ENCODE results near the gene LRRC8E. TPM values are rescaled to one million over a fixed set of nuclear protein-coding genes. Genes with fewer than 3 reads are reported as not detected.

The LRRC8E gene
- total and polyA plus RNA-seq, 9 donors, result 0.13 to 0.82 (median 0.30) TPM; not detected in 1

DNA sequence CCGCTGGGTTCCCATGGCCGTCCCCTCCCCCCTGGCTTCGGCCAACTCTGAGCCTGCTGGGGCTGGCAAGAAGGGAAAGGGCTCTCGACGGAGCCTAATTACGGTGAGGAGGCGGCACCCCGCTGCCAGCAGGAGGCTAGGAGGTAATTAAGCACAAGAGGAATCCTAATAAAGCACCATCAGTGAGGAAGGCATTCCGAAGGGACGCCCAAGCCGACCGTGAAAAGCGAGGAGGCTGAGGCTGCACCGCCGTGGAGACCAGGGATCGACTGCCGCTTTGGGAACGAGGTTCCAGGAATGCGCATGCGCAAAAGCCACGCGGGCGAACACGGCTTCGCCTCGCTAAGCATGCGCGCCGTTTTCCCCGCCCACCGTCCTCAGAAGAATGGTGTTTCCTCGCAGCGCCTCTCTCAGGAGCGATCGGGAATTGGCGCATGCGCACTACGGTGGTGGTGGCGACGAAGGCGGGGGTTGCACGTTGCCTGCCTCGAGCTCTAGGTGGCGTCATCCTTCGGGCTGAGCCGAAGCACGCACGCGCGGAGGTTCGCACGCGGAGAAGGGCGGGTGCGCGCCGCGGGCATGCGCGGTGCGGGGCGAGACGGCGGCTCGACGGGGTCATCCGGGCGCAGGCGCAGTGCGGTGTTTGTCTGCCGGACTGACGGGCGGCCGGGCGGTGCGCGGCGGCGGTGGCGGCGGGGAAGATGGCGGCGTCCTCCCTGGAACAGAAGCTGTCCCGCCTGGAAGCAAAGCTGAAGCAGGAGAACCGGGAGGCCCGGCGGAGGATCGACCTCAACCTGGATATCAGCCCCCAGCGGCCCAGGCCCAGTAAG is 15.1 kb downstream of the LRRC8E start, which contains the start of gene MAP2K7:
Gene MAP2K7, plus strand, starts transcription at position 634 of the 830 bp plus-strand sequence. Its CDS starts 68 bp downstream, at position 702.
- Histone ChIP-seq H3K36me3 (ENCODE audit: control insufficient read depth, insufficient read depth, low read length) (peaks cover 15% of the 10 kb centered on the region), H3K9me3 (replicated peaks; ENCODE audit: control insufficient read depth, low read depth, low read length) (no peaks in the 10 kb centered on the region), H3K27ac (ENCODE audit: low read length) (peak within 1 kb of the TSS; percentile 94), H3K4me3 (ENCODE audit: low read length) (peak within 1 kb of the TSS; percentile 84), H3K27me3 (ENCODE audit: control insufficient read depth, insufficient read depth, low read length) (no peaks in the 10 kb centered on the region), H3K4me1 (ENCODE audit: control insufficient read depth, insufficient read depth, low read length) (peaks cover 40% of the 10 kb centered on the region)
- under 1% methylated on average over 88 of the region's 89 CpGs for WGBS (ENCODE audit: insufficient coverage)
- peak; percentile 100 for DNase-seq

GRCh38 chr19:7904074-7905020 is 16.0 kb downstream of the LRRC8E start:
- 14% methylated on average over 44 of the region's 68 CpGs for WGBS (ENCODE audit: insufficient coverage)
- H3K4me3 ChIP-seq (ENCODE audit: low read length), result peak overlapping the region; percentile 84
- H3K36me3 ChIP-seq (ENCODE audit: control insufficient read depth, insufficient read depth, low read length), result peaks cover 21% of the 10 kb centered on the region
- H3K27me3 ChIP-seq (ENCODE audit: control insufficient read depth, insufficient read depth, low read length), result no peaks in the 10 kb centered on the region
- H3K9me3 ChIP-seq (replicated peaks; ENCODE audit: control insufficient read depth, low read depth, low read length), result no peaks in the 10 kb centered on the region
- H3K27ac ChIP-seq (ENCODE audit: low read length), result peak overlapping the region; percentile 89
- DNase-seq, result peak; percentile 68
- H3K4me1 ChIP-seq (ENCODE audit: control insufficient read depth, insufficient read depth, low read length), result peaks cover 40% of the 10 kb centered on the region

DNA sequence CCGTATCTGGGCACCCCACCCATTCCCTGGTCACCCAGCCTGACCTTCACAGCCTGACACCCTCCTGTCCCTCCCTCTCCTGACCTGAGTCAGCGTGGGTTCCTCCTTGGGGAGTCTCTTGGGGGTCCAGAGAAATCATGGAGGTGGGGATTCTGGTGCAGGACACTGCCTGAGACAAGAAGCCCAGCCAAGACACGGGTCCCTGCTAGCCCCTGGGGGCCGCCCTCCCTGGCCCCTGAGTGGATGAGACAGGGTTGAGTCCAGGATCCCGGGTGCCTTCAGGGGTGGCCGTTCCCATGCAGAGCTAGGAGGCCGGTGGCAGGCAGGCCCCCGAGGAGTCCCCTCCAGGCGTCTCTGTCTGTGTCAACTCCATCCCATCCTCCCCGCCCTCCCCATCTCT is 17.0 kb downstream of the LRRC8E start:
- Histone ChIP-seq H3K36me3 (ENCODE audit: control insufficient read depth, insufficient read depth, low read length) (peaks cover 26% of the 10 kb centered on the region), H3K9me3 (replicated peaks; ENCODE audit: control insufficient read depth, low read depth, low read length) (no peaks in the 10 kb centered on the region), H3K27me3 (ENCODE audit: control insufficient read depth, insufficient read depth, low read length) (no peaks in the 10 kb centered on the region), H3K4me3 (ENCODE audit: low read length) (no peak overlapping the region), H3K27ac (ENCODE audit: low read length) (no peak overlapping the region), H3K4me1 (ENCODE audit: control insufficient read depth, insufficient read depth, low read length) (peaks cover 40% of the 10 kb centered on the region)
- DNase-seq, result peak; percentile 33
- WGBS (ENCODE audit: insufficient coverage), result 75% methylated on average over 6 of the region's 10 CpGs

GRCh38 chr19:7905859-7906258 is 17.5 kb downstream of the LRRC8E start:
- Histone ChIP-seq H3K9me3 (replicated peaks; ENCODE audit: control insufficient read depth, low read depth, low read length) (no peaks in the 10 kb centered on the region), H3K36me3 (ENCODE audit: control insufficient read depth, insufficient read depth, low read length) (peaks cover 32% of the 10 kb centered on the region), H3K4me3 (ENCODE audit: low read length) (no peak overlapping the region), H3K27me3 (ENCODE audit: control insufficient read depth, insufficient read depth, low read length) (no peaks in the 10 kb centered on the region), H3K4me1 (ENCODE audit: control insufficient read depth, insufficient read depth, low read length) (peaks cover 34% of the 10 kb centered on the region), H3K27ac (ENCODE audit: low read length) (no peak overlapping the region)
- DNase-seq, result no peak
- WGBS (ENCODE audit: insufficient coverage), result 100% methylated on average over 5 of the region's 10 CpGs

DNA sequence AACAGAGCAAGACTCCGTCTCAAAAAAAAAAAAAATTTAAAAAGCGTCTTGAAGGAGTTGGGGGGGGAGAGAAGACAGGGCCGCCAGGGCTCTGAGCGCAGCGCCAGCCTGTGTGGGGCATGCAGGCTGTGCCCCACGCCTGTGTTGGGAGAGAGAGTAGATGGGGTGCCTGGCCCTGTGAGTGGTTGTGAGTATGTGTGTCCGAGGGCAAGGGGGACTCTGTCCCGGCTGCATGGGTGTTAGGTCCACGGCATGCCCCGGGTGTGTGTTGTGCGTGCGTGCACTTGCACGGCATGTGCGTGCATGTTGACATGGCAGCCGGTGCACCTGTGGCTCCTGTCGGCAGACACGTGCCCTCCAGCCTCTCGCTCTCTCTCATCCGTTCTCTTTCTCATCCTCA is 18.8 kb downstream of the LRRC8E start:
- 88% methylated on average over 19 of the region's 19 CpGs for WGBS (ENCODE audit: insufficient coverage)

GRCh38 chr19:7907544-7907943 is 19.2 kb downstream of the LRRC8E start:
- no peak overlapping the region for H3K27ac ChIP-seq (ENCODE audit: low read length)

More for the DNA sequence above, 18.8 kb downstream of the LRRC8E start:
- H3K4me3 ChIP-seq (ENCODE audit: low read length), result no peak overlapping the region
- DNase-seq, result peak; percentile 7
- no peak overlapping the region for H3K27ac ChIP-seq (ENCODE audit: low read length)
- H3K4me1 ChIP-seq (ENCODE audit: control insufficient read depth, insufficient read depth, low read length), result peaks cover 28% of the 10 kb centered on the region
- H3K36me3 ChIP-seq (ENCODE audit: control insufficient read depth, insufficient read depth, low read length), result peaks cover 45% of the 10 kb centered on the region
- no peaks in the 10 kb centered on the region for H3K27me3 ChIP-seq (ENCODE audit: control insufficient read depth, insufficient read depth, low read length)
- no peaks in the 10 kb centered on the region for H3K9me3 ChIP-seq (replicated peaks; ENCODE audit: control insufficient read depth, low read depth, low read length)

GRCh38 chr19:7908078-7908699 is 19.9 kb downstream of the LRRC8E start:
- peak; percentile 10 for DNase-seq
- Histone ChIP-seq H3K27ac (ENCODE audit: low read length) (no peak overlapping the region), H3K36me3 (ENCODE audit: control insufficient read depth, insufficient read depth, low read length) (peaks cover 50% of the 10 kb centered on the region), H3K4me1 (ENCODE audit: control insufficient read depth, insufficient read depth, low read length) (peaks cover 20% of the 10 kb centered on the region), H3K9me3 (replicated peaks; ENCODE audit: control insufficient read depth, low read depth, low read length) (no peaks in the 10 kb centered on the region), H3K4me3 (ENCODE audit: low read length) (no peak overlapping the region), H3K27me3 (ENCODE audit: control insufficient read depth, insufficient read depth, low read length) (peaks cover 3% of the 10 kb centered on the region)
- WGBS (ENCODE audit: insufficient coverage), result 53% methylated on average over 12 of the region's 14 CpGs

More at GRCh38 chr19:7907544-7907943, 19.2 kb downstream of the LRRC8E start:
- H3K27me3 ChIP-seq (ENCODE audit: control insufficient read depth, insufficient read depth, low read length), result peaks cover under 1% of the 10 kb centered on the region
- H3K4me1 ChIP-seq (ENCODE audit: control insufficient read depth, insufficient read depth, low read length), result peaks cover 26% of the 10 kb centered on the region
- 78% methylated on average over 6 of the region's 11 CpGs for WGBS (ENCODE audit: insufficient coverage)
- H3K4me3 ChIP-seq (ENCODE audit: low read length), result no peak overlapping the region
- H3K9me3 ChIP-seq (replicated peaks; ENCODE audit: control insufficient read depth, low read depth, low read length), result no peaks in the 10 kb centered on the region
- peak; percentile 3 for DNase-seq
- peaks cover 47% of the 10 kb centered on the region for H3K36me3 ChIP-seq (ENCODE audit: control insufficient read depth, insufficient read depth, low read length)

DNA sequence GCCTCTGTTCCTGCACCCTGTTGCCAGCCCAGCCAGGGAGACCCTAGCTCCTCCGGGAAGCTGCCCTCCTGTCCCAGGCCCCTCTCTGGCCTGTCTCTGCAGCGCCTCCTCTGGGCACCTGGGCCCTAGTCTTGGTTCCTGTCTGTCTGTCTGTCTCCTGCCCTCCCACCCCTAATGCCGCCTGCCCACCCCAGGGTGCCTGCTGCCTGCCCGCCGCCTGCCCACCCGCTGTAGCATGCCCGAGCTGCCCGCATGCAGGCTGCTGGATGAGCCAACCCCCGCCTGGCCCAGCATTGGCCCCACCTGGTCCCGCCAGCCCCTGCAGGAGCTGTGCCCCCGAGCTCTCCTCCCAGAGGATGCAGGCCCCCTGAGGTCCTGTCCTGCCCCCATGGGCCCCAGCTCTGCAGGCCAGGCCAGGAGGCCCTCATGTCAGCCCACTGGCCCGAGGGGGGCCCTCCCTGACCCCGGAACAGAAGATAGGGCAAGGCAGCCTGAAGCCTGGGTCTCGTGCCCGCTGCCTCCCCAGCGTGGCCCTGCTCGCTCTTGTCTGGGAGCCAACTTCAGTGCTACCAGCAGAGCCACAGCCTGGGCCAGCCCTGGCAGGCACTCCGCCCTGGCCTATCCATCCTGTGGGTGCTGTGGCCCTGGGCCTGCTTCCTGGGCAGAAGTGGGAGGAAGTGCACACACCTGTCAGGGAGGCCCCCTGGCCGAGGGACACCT is 20.6 kb downstream of the LRRC8E start:
- WGBS (ENCODE audit: insufficient coverage), result 79% methylated on average over 11 of the region's 19 CpGs
- H3K4me1 ChIP-seq (ENCODE audit: control insufficient read depth, insufficient read depth, low read length), result peaks cover 20% of the 10 kb centered on the region
- H3K4me3 ChIP-seq (ENCODE audit: low read length), result no peak overlapping the region
- H3K36me3 ChIP-seq (ENCODE audit: control insufficient read depth, insufficient read depth, low read length), result peaks cover 54% of the 10 kb centered on the region
- peak; percentile 6 for DNase-seq
- H3K9me3 ChIP-seq (replicated peaks; ENCODE audit: control insufficient read depth, low read depth, low read length), result no peaks in the 10 kb centered on the region
- H3K27me3 ChIP-seq (ENCODE audit: control insufficient read depth, insufficient read depth, low read length), result peaks cover 5% of the 10 kb centered on the region
- H3K27ac ChIP-seq (ENCODE audit: low read length), result no peak overlapping the region

GRCh38 chr19:7909471-7910067 is 21.3 kb downstream of the LRRC8E start:
- Histone ChIP-seq H3K27ac (ENCODE audit: low read length) (no peak overlapping the region), H3K36me3 (ENCODE audit: control insufficient read depth, insufficient read depth, low read length) (peaks cover 54% of the 10 kb centered on the region), H3K27me3 (ENCODE audit: control insufficient read depth, insufficient read depth, low read length) (peaks cover 11% of the 10 kb centered on the region), H3K4me1 (ENCODE audit: control insufficient read depth, insufficient read depth, low read length) (peaks cover 17% of the 10 kb centered on the region), H3K4me3 (ENCODE audit: low read length) (no peak overlapping the region), H3K9me3 (replicated peaks; ENCODE audit: control insufficient read depth, low read depth, low read length) (no peaks in the 10 kb centered on the region)
- 91% methylated on average over 8 of the region's 21 CpGs for WGBS (ENCODE audit: insufficient coverage)
- peak; percentile 7 for DNase-seq
